HepG2 (cell line): ENCODE measurements around the gene COL9A1. TPM values are rescaled to one million over a fixed set of nuclear protein-coding genes. Genes with fewer than 3 reads are reported as not detected.
A peak's percentile ranks its signal among the peaks of the same experiment; 100 is the strongest.

Experiments
- ATAC-seq: fragments of 200-7000 bp; cut with Tn5 transposase; 3 replicates; pipeline ENCODE4 v1.9.1; 2020; ENCODE audit warnings: mild to moderate bottlenecking, moderate library complexity
- BruUV-seq: library from RNA; stranded (reverse); fragments of 400-500 nt; replicated peaks from 2 replicates; lab custom pipeline; 2021; lab: Mats Ljungman, UMichigan
- CTCF ChIA-PET: fragments of 300-600 bp; formaldehyde crosslinking; extraction: SDS; loops from one replicate; lab custom pipeline; 2021; ENCODE audit warnings: low total read pairs, inconsistent platforms, low intra/inter-chr PET ratio; lab: Yijun Ruan, JAX
- POLR2A ChIA-PET: fragments of 350-600 bp; sonication (Branson Sonifier 250); formaldehyde crosslinking; loops from one replicate; lab custom pipeline; 2020; ENCODE audit warnings: antibody characterized with exemption, inconsistent platforms; lab: Yijun Ruan, JAX
- DNase-seq: peaks from one replicate; pipeline ENCODE4 v3.0.0-alpha.2; 2015; ENCODE audit warnings: low spot score
- FAIRE-seq: peaks from 3 replicates; lab custom pipeline; 2011; peaks lifted over from hg19 to GRCh38; lab: Jason Lieb, UNC
- H2AFZ ChIP-seq: one replicate; pipeline ENCODE4 v1.6.1; 2011; ENCODE audit warnings: low read length, inconsistent platforms
- H3K27ac ChIP-seq: fragments of 300-600 bp; 3 replicates; pipeline ENCODE4 v1.8.0; 2011; ENCODE audit warnings: mixed run types, mild to moderate bottlenecking, mixed read lengths, low read length, inconsistent platforms; ENCODE audit not compliant: insufficient read depth; ENCODE audit errors: extremely low read length
- H3K27me3 ChIP-seq, 2 experiments: fragments of 200-600 bp in 1 of 2; 2 replicates in 1 of 2; 3 replicates in 1 of 2; pipeline versions ENCODE4 v1.6.0 to v1.8.0; 2011; ENCODE audit warnings: low read length in 2 of 2, mild to moderate bottlenecking in 2 of 2, moderate library complexity in 2 of 2, inconsistent platforms in 1 of 2; ENCODE audit not compliant: insufficient read depth in 2 of 2, control insufficient read depth in 1 of 2
- H3K36me3 ChIP-seq, 2 experiments: fragments of 200-600 bp in 1 of 2; replicated peaks in 1 of 2; 2 replicates in 1 of 2; 3 replicates in 1 of 2; pipeline versions ENCODE4 v1.5.1 to v1.8.0; 2011; ENCODE audit warnings: low read length in 2 of 2, inconsistent platforms in 1 of 2; ENCODE audit not compliant: insufficient read depth in 2 of 2, control insufficient read depth in 1 of 2
- H3K4me1 ChIP-seq: 2 replicates; pipeline ENCODE4 v1.5.1; 2012; ENCODE audit warnings: low read length, inconsistent platforms; ENCODE audit not compliant: insufficient read depth
- H3K4me2 ChIP-seq: 2 replicates; pipeline ENCODE4 v1.6.0; 2011; ENCODE audit warnings: low read depth, low read length, inconsistent platforms
- H3K4me3 ChIP-seq, 3 experiments: fragments of 200-600 bp in 1 of 3; sonication (generic), shearing (Covaris generic) in 1 of 3; replicated peaks in 1 of 3; 2 replicates each; pipeline ENCODE4 v1.5.1; 2011 to 2016; ENCODE audit warnings: low read length in 3 of 3, inconsistent platforms in 2 of 3, low read depth in 2 of 3, mild to moderate bottlenecking in 2 of 3, control low read depth in 1 of 3, mixed read lengths in 1 of 3; ENCODE audit not compliant: insufficient read depth in 1 of 3
- H3K79me2 ChIP-seq: one replicate; pipeline ENCODE4 v1.6.1; 2011; ENCODE audit warnings: low read length, inconsistent platforms; ENCODE audit not compliant: insufficient read depth
- H3K9ac ChIP-seq: 2 replicates; pipeline ENCODE4 v1.6.0; 2011; ENCODE audit warnings: mild to moderate bottlenecking, low read depth, low read length, inconsistent platforms; ENCODE audit not compliant: insufficient read depth
- H3K9me3 ChIP-seq: 2 replicates; pipeline ENCODE4 v1.5.1; 2012; ENCODE audit warnings: mild to moderate bottlenecking, low read length
- H4K20me1 ChIP-seq: 2 replicates; pipeline ENCODE4 v1.6.0; 2011; ENCODE audit warnings: inconsistent platforms, mild to moderate bottlenecking, low read length, moderate library complexity; ENCODE audit not compliant: insufficient read depth
- EP300 ChIP-seq, 3 experiments: sonication (generic) in 1 of 3; formaldehyde crosslinking in 1 of 3; IDR thresholded peaks; 2 replicates each; pipeline versions ENCODE4 v1.5.1 to v1.6.1; 2011 to 2020; ENCODE audit warnings: low read depth in 2 of 3, low read length in 2 of 3, borderline replicate concordance in 1 of 3, improper control_type of control experiment in 1 of 3, mild to moderate bottlenecking in 1 of 3, missing genetic modification reagents in 1 of 3, moderate library complexity in 1 of 3
- ISL2 ChIP-seq: sonication (generic); formaldehyde crosslinking; IDR thresholded peaks from 2 replicates; pipeline ENCODE4 v1.5.0; 2020; ENCODE audit warnings: missing genetic modification reagents
- MAFF ChIP-seq: IDR thresholded peaks from 2 replicates; pipeline ENCODE4 v1.6.1; 2011; ENCODE audit warnings: low read depth, low read length, improper control_type of control experiment
- MAFK ChIP-seq, 2 experiments: IDR thresholded peaks in 1 of 2; conservative IDR thresholded peaks in 1 of 2; 2 replicates each; pipeline ENCODE4 v1.6.1; 2011; ENCODE audit warnings: improper control_type of control experiment in 2 of 2, low read length in 2 of 2
- RBAK ChIP-seq: sonication (generic); formaldehyde crosslinking; IDR thresholded peaks from 2 replicates; pipeline ENCODE4 v1.5.1; 2020; ENCODE audit warnings: mild to moderate bottlenecking, missing genetic modification reagents
- ZNF20 ChIP-seq: sonication (generic); formaldehyde crosslinking; IDR thresholded peaks from 2 replicates; pipeline ENCODE4 v1.4.0; 2020; ENCODE audit warnings: mild to moderate bottlenecking, moderate library complexity, missing genetic modification reagents
- WGBS: methylation state at CpG from one replicate; pipeline ENCODE4 v1.1.6; 2017; ENCODE audit warnings: low lambda C conversion rate; 5-methylcytosine and 5-hydroxymethylcytosine counted together
- in situ Hi-C: cut with HindIII; loops from 2 replicates; pipeline ENCODE4 v1.10.0; 2017; ENCODE audit warnings: low pct_unique_long_range_greater_than_20kb; ENCODE audit not compliant: extremely low pct_ligation_motif_present
- intact Hi-C: fragments of 100-400 bp; cut with micrococcal nuclease; formaldehyde crosslinking; loops from one replicate; pipeline ENCODE4 v1.10.0; 2022; ENCODE audit not compliant: unreplicated experiment
- polyA plus RNA-seq, 8 experiments: library from polyadenylated mRNA; depleted of rRNA in 3 of 8; stranded (reverse) in 7 of 8; unstranded in 1 of 8; fragments of >200 nt; fragmentation: Illumina TruSeq in 4 of 8; extraction: Trizol in 4 of 8; gene quantifications; 2 replicates each; pipeline versions ENCODE4 v1.2.1 to v1.2.3, GENCODE V29; 2011 to 2016; ENCODE audit warnings: low read depth in 4 of 8, missing spikeins in 1 of 8, mixed read lengths in 1 of 8; ENCODE audit not compliant: insufficient read depth in 1 of 8
- total RNA-seq, 5 experiments: library from RNA; depleted of rRNA; stranded (reverse); fragments of >200 nt; fragmentation: Illumina TruSeq; extraction: Trizol; gene quantifications; 2 replicates each; pipeline ENCODE4 v1.2.3, GENCODE V29; 2016; ENCODE audit warnings: low read depth in 1 of 5
- TF ChIP-seq, protein P1 (sequence below): sonication (generic); formaldehyde crosslinking; IDR thresholded peaks from 2 replicates; pipeline ENCODE4 v1.4.0; 2020; ENCODE audit warnings: mild to moderate bottlenecking, missing genetic modification reagents

Gene COL9A1
- total and polyA plus RNA-seq, 2 of the 13 experiments (the other 11 are each of a cell fraction or from before 2014, with no cell fraction given) = 0.08 TPM; not detected in 1

DNA sequence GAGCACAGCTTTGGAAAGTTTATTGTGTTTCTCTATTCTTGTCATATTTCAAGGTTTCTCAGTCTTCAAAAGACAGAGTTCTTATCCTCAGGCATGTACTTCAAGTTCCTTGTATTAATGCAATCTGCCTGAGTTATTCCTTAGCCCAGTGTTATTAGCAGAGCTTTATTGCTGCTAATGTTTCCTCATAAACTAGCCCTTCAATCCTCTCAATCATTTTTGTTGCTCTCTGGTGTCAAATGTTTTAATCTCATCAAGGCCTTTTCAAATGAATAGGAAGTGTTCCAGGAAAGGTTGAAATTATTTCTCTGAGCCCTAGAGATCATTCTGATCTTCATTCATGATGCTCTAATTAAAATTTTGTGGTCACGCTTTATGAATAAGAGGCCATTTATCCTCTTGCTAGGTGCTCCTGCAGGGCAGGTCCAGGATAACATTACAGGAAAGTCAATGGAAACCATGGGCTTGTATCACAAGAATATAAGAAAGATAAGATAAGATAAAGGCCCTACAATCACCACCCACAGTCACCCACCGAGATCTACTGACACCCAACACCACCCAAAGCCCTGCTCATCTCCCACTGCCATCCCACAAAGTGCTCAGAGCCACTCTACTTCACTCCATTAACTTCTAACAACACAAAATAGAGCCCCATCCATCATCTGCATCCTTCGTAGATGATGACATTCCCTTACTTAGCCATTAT lies 125.9 kb downstream of the COL9A1 start:
- H3K4me1 ChIP-seq = no peaks in the 10 kb centered on the region
- WGBS = 0% methylated on average over 3 of the region's 3 CpGs
- no peaks in the 10 kb centered on the region for H3K9me3 ChIP-seq
- BruUV-seq = no TSS peak
- in situ Hi-C loops = no loop called here
- H3K4me3 ChIP-seq = no peak overlapping the region
- no peak for TF ChIP-seq ISL2 (CRISPR knock-in tag)
- TF ChIP-seq, protein P1, sequence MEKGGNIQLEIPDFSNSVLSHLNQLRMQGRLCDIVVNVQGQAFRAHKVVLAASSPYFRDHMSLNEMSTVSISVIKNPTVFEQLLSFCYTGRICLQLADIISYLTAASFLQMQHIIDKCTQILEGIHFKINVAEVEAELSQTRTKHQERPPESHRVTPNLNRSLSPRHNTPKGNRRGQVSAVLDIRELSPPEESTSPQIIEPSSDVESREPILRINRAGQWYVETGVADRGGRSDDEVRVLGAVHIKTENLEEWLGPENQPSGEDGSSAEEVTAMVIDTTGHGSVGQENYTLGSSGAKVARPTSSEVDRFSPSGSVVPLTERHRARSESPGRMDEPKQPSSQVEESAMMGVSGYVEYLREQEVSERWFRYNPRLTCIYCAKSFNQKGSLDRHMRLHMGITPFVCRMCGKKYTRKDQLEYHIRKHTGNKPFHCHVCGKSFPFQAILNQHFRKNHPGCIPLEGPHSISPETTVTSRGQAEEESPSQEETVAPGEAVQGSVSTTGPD (CRISPR knock-in tag) = no peak
- TF ChIP-seq EP300 (IDR thresholded peaks at IDR 0.05; ENCODE audit: low read depth in 2 of 2, low read length in 2 of 2) = no peak
- TF ChIP-seq EP300 (CRISPR knock-in tag; IDR thresholded peaks at IDR 0.05; ENCODE audit: borderline replicate concordance) = no peak
- no peak for TF ChIP-seq ZNF20 (CRISPR knock-in tag)
- TF ChIP-seq, all 625 proteins: peak for 0
- H3K27me3 ChIP-seq = no peaks in the 10 kb centered on the region
- ChIA-PET CTCF (no interaction called here), POLR2A (no interaction called here)
- H3K27ac ChIP-seq = no peak overlapping the region
- H3K4me2 ChIP-seq = no peak overlapping the region
- H3K9ac ChIP-seq = no peak overlapping the region
- intact Hi-C loops = no loop called here
- no peak for ATAC-seq
- H3K36me3 ChIP-seq = no peaks in the 10 kb centered on the region
- no peak for FAIRE-seq
- H4K20me1 ChIP-seq = no peaks in the 10 kb centered on the region
- DNase-seq = no peak
- H3K79me2 ChIP-seq = no peaks in the 10 kb centered on the region
- H2AFZ ChIP-seq = no peak overlapping the region

- DNase-seq (no peak), FAIRE-seq (no peak), ATAC-seq (no peak)
- CTCF ChIA-PET = no interaction called here
- H3K36me3 ChIP-seq = no peaks in the 10 kb centered on the region
- no TSS peak for BruUV-seq
- H3K4me3 ChIP-seq = no peak overlapping the region
- no peaks in the 10 kb centered on the region for H3K27me3 ChIP-seq
- no peak overlapping the region for H3K9ac ChIP-seq
- H3K79me2 ChIP-seq = no peaks in the 10 kb centered on the region
- no peak overlapping the region for H2AFZ ChIP-seq
- POLR2A ChIA-PET = no interaction called here
- no peak overlapping the region for H3K27ac ChIP-seq
- WGBS = 0% methylated on average over 2 of the region's 2 CpGs
- H3K9me3 ChIP-seq = no peaks in the 10 kb centered on the region
- intact Hi-C loops = no loop called here
- in situ Hi-C loops = no loop called here
- TF ChIP-seq RBAK (CRISPR knock-in tag) = no peak
- peak; percentile 40 to 79; a peak in 3 of 4 replicates for TF ChIP-seq MAFK (conservative IDR thresholded peaks at IDR 0.05 in 1 of 2, IDR thresholded peaks at IDR 0.05 in 1 of 2; ENCODE audit: low read length in 2 of 2)
- peak; percentile 68; the same call in 1 of the 2 replicates for TF ChIP-seq MAFF
- H3K4me1 ChIP-seq = no peaks in the 10 kb centered on the region
- H3K4me2 ChIP-seq = no peak overlapping the region
- H4K20me1 ChIP-seq = no peaks in the 10 kb centered on the region
Measured at GRCh38 chr6:70175770-70176169, 127.1 kb downstream of the COL9A1 start.
